Measurements from ENCODE around the gene SLC9A2. TPM values are rescaled to one million over a fixed set of nuclear protein-coding genes. Genes with fewer than 3 reads are reported as not detected.
A peak's percentile ranks its signal among the peaks of the same experiment; 100 is the strongest.

Gene SLC9A2
- polyA plus RNA-seq, 4 donors = 6.2 to 6.8 (median 6.3) TPM

GRCh38 chr2:102669401-102669800, 50.0 kb downstream of the SLC9A2 start:
- DNase-seq (ENCODE audit: low read depth in 4 of 4, low spot score in 2 of 4) = no peak

- no peak for DNase-seq (ENCODE audit: low read depth in 4 of 4, low spot score in 2 of 4)
Observed at GRCh38 chr2:102672107-102672776, 52.9 kb downstream of the SLC9A2 start.

- DNase-seq (ENCODE audit: low read depth in 4 of 4, low spot score in 2 of 4) = no peak
Observed at GRCh38 chr2:102674370-102674769, 55.0 kb downstream of the SLC9A2 start.

GRCh38 chr2:102674836-102675235, 55.5 kb downstream of the SLC9A2 start:
- no peak for DNase-seq (ENCODE audit: low read depth in 4 of 4, low spot score in 2 of 4)

- DNase-seq (ENCODE audit: low read depth in 4 of 4, low spot score in 2 of 4) = no peak
Observed at GRCh38 chr2:102677244-102678215, 58.2 kb downstream of the SLC9A2 start.

GRCh38 chr2:102678442-102678841, 59.1 kb downstream of the SLC9A2 start:
- DNase-seq (ENCODE audit: low read depth in 4 of 4, low spot score in 2 of 4) = no peak

- no peak for DNase-seq (ENCODE audit: low read depth in 4 of 4, low spot score in 2 of 4)
Observed at GRCh38 chr2:102686479-102687439, 67.4 kb downstream of the SLC9A2 start.

- DNase-seq (ENCODE audit: low read depth in 4 of 4, low spot score in 2 of 4) = no peak
Observed at GRCh38 chr2:102690012-102690411, 70.7 kb downstream of the SLC9A2 start.

GRCh38 chr2:102696463-102696862, 77.1 kb downstream of the SLC9A2 start:
- DNase-seq (ENCODE audit: low read depth in 4 of 4, low spot score in 2 of 4) = no peak

- no peak for DNase-seq (ENCODE audit: low read depth in 4 of 4, low spot score in 2 of 4)
Observed at GRCh38 chr2:102698369-102699111, 79.2 kb downstream of the SLC9A2 start.

GRCh38 chr2:102703305-102703704, 84.0 kb downstream of the SLC9A2 start:
- DNase-seq (ENCODE audit: low read depth in 4 of 4, low spot score in 2 of 4) = no peak

GRCh38 chr2:102703748-102704147, 84.4 kb downstream of the SLC9A2 start:
- no peak for DNase-seq (ENCODE audit: low read depth in 4 of 4, low spot score in 2 of 4)

- DNase-seq (ENCODE audit: low read depth in 4 of 4, low spot score in 2 of 4) = no peak
Observed at GRCh38 chr2:102704531-102704930, 85.2 kb downstream of the SLC9A2 start.

GRCh38 chr2:102707796-102708695, 88.7 kb downstream of the SLC9A2 start:
- peak in 2 of 4 donors; percentile 33 to 38 for DNase-seq (ENCODE audit: low read depth in 4 of 4, low spot score in 2 of 4)

GRCh38 chr2:102708847-102709559, 89.7 kb downstream of the SLC9A2 start:
- no peak for DNase-seq (ENCODE audit: low read depth in 4 of 4, low spot score in 2 of 4)

GRCh38 chr2:102717308-102718018, 98.1 kb downstream of the SLC9A2 start:
- DNase-seq (ENCODE audit: low read depth in 4 of 4, low spot score in 2 of 4) = no peak

Data from left renal cortex interstitium (tissue), 4 donors.